H1 (cell line): ENCODE data around the gene KCNK15. TPM values are rescaled to one million over a fixed set of nuclear protein-coding genes. Genes with fewer than 3 reads are reported as not detected.

Source experiments
- BRCA1 ChIP-seq: IDR thresholded peaks from 2 replicates; pipeline ENCODE4 v1.6.1; 2012; ENCODE audit warnings: low read depth, low read length, improper control_type of control experiment
- CEBPB ChIP-seq: IDR thresholded peaks from 2 replicates; pipeline ENCODE4 v1.6.1; 2012; ENCODE audit warnings: low read depth, low read length
- CHD1 ChIP-seq: IDR thresholded peaks from 2 replicates; pipeline ENCODE4 v1.6.1; 2012; ENCODE audit warnings: low read depth, low read length, improper control_type of control experiment
- EP300 ChIP-seq, 2 experiments: IDR thresholded peaks; 1 replicate in 1 of 2; 2 replicates in 1 of 2; pipeline ENCODE4 v1.6.1; 2011 to 2012; ENCODE audit warnings: low read depth in 2 of 2, low read length in 2 of 2, mild to moderate bottlenecking in 2 of 2, borderline replicate concordance in 1 of 2, inconsistent platforms in 1 of 2, moderate library complexity in 1 of 2
- JUN ChIP-seq: IDR thresholded peaks from 2 replicates; pipeline ENCODE4 v1.6.1; 2011; ENCODE audit warnings: low read depth, mild to moderate bottlenecking, improper control_type of control experiment, low read length
- SAP30 ChIP-seq: fragments of 300-600 bp; sonication (generic); IDR thresholded peaks from 2 replicates; pipeline ENCODE4 v1.7.1; 2012; ENCODE audit warnings: low read length, moderate library complexity, mild to moderate bottlenecking, inconsistent platforms; ENCODE audit not compliant: insufficient read depth, insufficient replicate concordance
- SIX5 ChIP-seq: IDR thresholded peaks from 2 replicates; pipeline ENCODE4 v1.6.1; 2011; ENCODE audit warnings: mild to moderate bottlenecking, low read depth, low read length
- TBP ChIP-seq: IDR thresholded peaks from 2 replicates; pipeline ENCODE4 v1.6.1; 2011; ENCODE audit warnings: low read depth, low read length, improper control_type of control experiment
- ZNF274 ChIP-seq: IDR thresholded peaks from 2 replicates; pipeline ENCODE4 v1.7.0; 2012; ENCODE audit warnings: low read length, borderline replicate concordance; ENCODE audit errors: extremely low read depth
- polyA plus RNA-seq, 7 experiments: library from polyadenylated mRNA; depleted of rRNA in 3 of 7; stranded (reverse) in 5 of 7; unstranded in 2 of 7; fragments of >200 nt in 5 of 7; fragments of 200-250 nt in 2 of 7; gene quantifications; 1 replicate in 5 of 7; 2 replicates in 1 of 7; 4 replicates in 1 of 7; pipeline versions ENCODE4 v1.2.1 to v1.2.3, GENCODE V29; 2011 to 2013; ENCODE audit warnings: missing spikeins in 2 of 7, mixed read lengths in 2 of 7
- total RNA-seq: library from RNA; stranded (reverse); fragmentation: NEBNext Ultra II Directional; extraction: Animal tissue kit (Norgen Biotek cat#: 25700); gene quantifications from 2 replicates; pipeline ENCODE4 v1.2.1, GENCODE V29; 2021
- TF ChIP-seq, protein P1 (sequence below): fragments of 300-600 bp; sonication (generic); IDR thresholded peaks from 2 replicates; pipeline ENCODE4 v1.7.1; 2012; ENCODE audit warnings: low read length, moderate library complexity, mild to moderate bottlenecking, inconsistent platforms; ENCODE audit not compliant: insufficient replicate concordance

KCNK15 gene
- total and polyA plus RNA-seq, 2 of the 8 experiments (the other 6 are each of a cell fraction or from before 2014, with no cell fraction given), result 0.24 to 0.33 TPM

DNA sequence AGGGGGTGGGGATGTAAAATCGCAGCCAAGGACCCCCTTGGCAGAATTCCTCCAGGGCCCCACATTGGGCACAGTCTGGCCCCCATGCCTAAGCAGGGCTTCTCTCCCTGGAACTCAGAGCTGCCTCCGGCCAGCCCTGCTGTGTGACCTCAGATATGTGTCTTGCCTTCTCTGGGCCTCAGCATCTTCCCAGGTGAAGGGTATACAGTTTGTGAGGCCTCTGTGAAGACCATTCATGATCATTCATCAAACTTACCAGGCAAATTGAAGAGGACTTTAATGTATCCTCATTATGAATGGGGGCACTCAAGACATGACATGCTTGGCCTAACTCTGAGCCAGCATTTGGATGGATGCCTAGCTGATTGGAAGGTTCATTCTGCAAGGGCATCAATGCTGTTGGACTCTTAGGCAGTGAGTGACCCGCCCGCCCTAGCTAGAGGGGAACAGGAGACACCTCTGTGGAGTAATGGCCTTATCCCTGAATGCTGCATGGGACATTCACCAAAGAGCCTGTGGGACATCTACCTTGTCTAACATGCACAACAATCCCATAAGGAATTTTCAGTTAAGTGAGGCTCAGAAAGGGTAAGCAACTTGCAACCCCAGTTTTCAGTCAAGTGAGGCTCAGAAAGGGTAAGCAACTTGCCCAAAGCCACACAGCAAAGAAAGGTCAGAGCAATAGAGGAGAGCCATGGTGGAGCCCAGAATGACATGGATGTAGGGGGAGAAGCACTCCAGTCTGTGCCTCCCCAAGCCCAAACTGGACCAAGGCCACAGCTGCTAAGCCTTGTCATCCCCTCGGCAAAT, 30.0 kb upstream of the KCNK15 start (continued):
- TF ChIP-seq, protein P1, sequence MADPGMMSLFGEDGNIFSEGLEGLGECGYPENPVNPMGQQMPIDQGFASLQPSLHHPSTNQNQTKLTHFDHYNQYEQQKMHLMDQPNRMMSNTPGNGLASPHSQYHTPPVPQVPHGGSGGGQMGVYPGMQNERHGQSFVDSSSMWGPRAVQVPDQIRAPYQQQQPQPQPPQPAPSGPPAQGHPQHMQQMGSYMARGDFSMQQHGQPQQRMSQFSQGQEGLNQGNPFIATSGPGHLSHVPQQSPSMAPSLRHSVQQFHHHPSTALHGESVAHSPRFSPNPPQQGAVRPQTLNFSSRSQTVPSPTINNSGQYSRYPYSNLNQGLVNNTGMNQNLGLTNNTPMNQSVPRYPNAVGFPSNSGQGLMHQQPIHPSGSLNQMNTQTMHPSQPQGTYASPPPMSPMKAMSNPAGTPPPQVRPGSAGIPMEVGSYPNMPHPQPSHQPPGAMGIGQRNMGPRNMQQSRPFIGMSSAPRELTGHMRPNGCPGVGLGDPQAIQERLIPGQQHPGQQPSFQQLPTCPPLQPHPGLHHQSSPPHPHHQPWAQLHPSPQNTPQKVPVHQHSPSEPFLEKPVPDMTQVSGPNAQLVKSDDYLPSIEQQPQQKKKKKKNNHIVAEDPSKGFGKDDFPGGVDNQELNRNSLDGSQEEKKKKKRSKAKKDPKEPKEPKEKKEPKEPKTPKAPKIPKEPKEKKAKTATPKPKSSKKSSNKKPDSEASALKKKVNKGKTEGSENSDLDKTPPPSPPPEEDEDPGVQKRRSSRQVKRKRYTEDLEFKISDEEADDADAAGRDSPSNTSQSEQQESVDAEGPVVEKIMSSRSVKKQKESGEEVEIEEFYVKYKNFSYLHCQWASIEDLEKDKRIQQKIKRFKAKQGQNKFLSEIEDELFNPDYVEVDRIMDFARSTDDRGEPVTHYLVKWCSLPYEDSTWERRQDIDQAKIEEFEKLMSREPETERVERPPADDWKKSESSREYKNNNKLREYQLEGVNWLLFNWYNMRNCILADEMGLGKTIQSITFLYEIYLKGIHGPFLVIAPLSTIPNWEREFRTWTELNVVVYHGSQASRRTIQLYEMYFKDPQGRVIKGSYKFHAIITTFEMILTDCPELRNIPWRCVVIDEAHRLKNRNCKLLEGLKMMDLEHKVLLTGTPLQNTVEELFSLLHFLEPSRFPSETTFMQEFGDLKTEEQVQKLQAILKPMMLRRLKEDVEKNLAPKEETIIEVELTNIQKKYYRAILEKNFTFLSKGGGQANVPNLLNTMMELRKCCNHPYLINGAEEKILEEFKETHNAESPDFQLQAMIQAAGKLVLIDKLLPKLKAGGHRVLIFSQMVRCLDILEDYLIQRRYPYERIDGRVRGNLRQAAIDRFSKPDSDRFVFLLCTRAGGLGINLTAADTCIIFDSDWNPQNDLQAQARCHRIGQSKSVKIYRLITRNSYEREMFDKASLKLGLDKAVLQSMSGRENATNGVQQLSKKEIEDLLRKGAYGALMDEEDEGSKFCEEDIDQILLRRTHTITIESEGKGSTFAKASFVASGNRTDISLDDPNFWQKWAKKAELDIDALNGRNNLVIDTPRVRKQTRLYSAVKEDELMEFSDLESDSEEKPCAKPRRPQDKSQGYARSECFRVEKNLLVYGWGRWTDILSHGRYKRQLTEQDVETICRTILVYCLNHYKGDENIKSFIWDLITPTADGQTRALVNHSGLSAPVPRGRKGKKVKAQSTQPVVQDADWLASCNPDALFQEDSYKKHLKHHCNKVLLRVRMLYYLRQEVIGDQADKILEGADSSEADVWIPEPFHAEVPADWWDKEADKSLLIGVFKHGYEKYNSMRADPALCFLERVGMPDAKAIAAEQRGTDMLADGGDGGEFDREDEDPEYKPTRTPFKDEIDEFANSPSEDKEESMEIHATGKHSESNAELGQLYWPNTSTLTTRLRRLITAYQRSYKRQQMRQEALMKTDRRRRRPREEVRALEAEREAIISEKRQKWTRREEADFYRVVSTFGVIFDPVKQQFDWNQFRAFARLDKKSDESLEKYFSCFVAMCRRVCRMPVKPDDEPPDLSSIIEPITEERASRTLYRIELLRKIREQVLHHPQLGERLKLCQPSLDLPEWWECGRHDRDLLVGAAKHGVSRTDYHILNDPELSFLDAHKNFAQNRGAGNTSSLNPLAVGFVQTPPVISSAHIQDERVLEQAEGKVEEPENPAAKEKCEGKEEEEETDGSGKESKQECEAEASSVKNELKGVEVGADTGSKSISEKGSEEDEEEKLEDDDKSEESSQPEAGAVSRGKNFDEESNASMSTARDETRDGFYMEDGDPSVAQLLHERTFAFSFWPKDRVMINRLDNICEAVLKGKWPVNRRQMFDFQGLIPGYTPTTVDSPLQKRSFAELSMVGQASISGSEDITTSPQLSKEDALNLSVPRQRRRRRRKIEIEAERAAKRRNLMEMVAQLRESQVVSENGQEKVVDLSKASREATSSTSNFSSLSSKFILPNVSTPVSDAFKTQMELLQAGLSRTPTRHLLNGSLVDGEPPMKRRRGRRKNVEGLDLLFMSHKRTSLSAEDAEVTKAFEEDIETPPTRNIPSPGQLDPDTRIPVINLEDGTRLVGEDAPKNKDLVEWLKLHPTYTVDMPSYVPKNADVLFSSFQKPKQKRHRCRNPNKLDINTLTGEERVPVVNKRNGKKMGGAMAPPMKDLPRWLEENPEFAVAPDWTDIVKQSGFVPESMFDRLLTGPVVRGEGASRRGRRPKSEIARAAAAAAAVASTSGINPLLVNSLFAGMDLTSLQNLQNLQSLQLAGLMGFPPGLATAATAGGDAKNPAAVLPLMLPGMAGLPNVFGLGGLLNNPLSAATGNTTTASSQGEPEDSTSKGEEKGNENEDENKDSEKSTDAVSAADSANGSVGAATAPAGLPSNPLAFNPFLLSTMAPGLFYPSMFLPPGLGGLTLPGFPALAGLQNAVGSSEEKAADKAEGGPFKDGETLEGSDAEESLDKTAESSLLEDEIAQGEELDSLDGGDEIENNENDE, result no peak
- TF ChIP-seq SIX5 (no peak), TBP (no peak), EP300 (IDR thresholded peaks at IDR 0.05; ENCODE audit: borderline replicate concordance in 1 of 2, low read depth in 2 of 2, low read length in 2 of 2) (no peak), CHD1 (no peak), ZNF274 (no peak), BRCA1 (no peak), CEBPB (no peak), SAP30 (no peak), JUN (no peak)
